RWPE1 (cell line): ENCODE results near the gene KRT78.
"Not testable (repeated sequence)": the region's sequence is repeated elsewhere in the genome, so short reads cannot be mapped to it uniquely, and the experiment has no call there.

Experiments used
- CTCF ChIA-PET: fragments of 350-600 bp; sonication (Branson Sonifier 250); formaldehyde crosslinking; extraction: SDS; loops from one replicate; lab custom pipeline; 2021; lab: Yijun Ruan, JAX
- POLR2A ChIA-PET: fragments of 400-600 bp; formaldehyde crosslinking; extraction: SDS; loops from one replicate; lab custom pipeline; 2020; ENCODE audit warnings: antibody characterized with exemption; ENCODE audit not compliant: low non-redundant PET; lab: Yijun Ruan, JAX
- DNase-seq: peaks from one replicate; pipeline ENCODE4 v3.0.0; 2012; ENCODE audit warnings: low spot score
- H3K27ac ChIP-seq: fragments of 450-650 bp; 2 replicates; pipeline ENCODE4 v1.5.1; 2017
- CTCF ChIP-seq: fragments of 450-650 bp; conservative IDR thresholded peaks from 2 replicates; pipeline ENCODE4 v1.5.1; 2017; ENCODE audit warnings: low read depth, mild to moderate bottlenecking

KRT78 gene

GRCh38 chr12:52795694-52796428, 52.9 kb downstream of the KRT78 start, which contains the start of gene KRT3:
Gene KRT3, minus strand, starts transcription at chr12:52796117. Its CDS starts 75 bp downstream, at chr12:52796042.
- TF ChIP-seq CTCF, result no peak
- H3K27ac ChIP-seq, result no peak within 1 kb of the TSS
- ChIA-PET POLR2A (no interaction called here), CTCF (interaction anchor here (0.7 to 1.0 kb wide), 2 partner anchors 17 to 656 kb away, joined by 3 to 6 read pairs; no protein-coding TSS in a partner anchor)
- DNase-seq, result no peak

GRCh38 chr12:52795332-52795674, 53.5 kb downstream of the KRT78 start:
- POLR2A ChIA-PET, H3K27ac ChIP-seq, DNase-seq: not testable (repeated sequence)
- CTCF ChIA-PET, result interaction anchor here (0.7 kb wide), 1 partner anchor 655 kb away, joined by 6 read pairs; no protein-coding TSS in a partner anchor

- ChIA-PET CTCF (no interaction called here), POLR2A (no interaction called here)
- no peak for TF ChIP-seq CTCF
- no peak for DNase-seq
- no peak overlapping the region for H3K27ac ChIP-seq
Observed at GRCh38 chr12:52794479-52795331, 54.1 kb downstream of the KRT78 start.

GRCh38 chr12:52792185-52793029, 56.4 kb downstream of the KRT78 start:
- TF ChIP-seq CTCF, result no peak
- H3K27ac ChIP-seq, result no peak overlapping the region
- ChIA-PET CTCF (interaction anchor here (0.6 kb wide), 1 partner anchor 87 kb away, joined by 4 read pairs; no protein-coding TSS in a partner anchor), POLR2A (no interaction called here)
- DNase-seq, result no peak

GRCh38 chr12:52791271-52792184, 57.3 kb downstream of the KRT78 start:
- no peak for TF ChIP-seq CTCF
- CTCF ChIA-PET, result interaction anchor here (0.6 kb wide), 2 partner anchors 86 to 209 kb away, joined by 3 to 4 read pairs; no protein-coding TSS in a partner anchor
- POLR2A ChIA-PET, result no interaction called here

More at GRCh38 chr12:52791271-52792184, 57.3 kb downstream of the KRT78 start:
- H3K27ac ChIP-seq, result no peak overlapping the region
- no peak for DNase-seq
